ENCODE results near the gene PRKAR1A.

Gene PRKAR1A

GRCh38 chr17:68511254-68511670 is 968 bp upstream of the PRKAR1A start:
- H3K9me2 ChIP-seq (replicated peaks; ENCODE audit: insufficient read depth, low read length): no peaks in the 10 kb centered on the region

GRCh38 chr17:68511671-68512246 is 471 bp upstream of the PRKAR1A start:
- H3K27ac ChIP-seq (ENCODE audit: low read depth, low read length): peak overlapping the region; percentile 49
- H3K79me2 ChIP-seq (ENCODE audit: insufficient read depth, low read length): peaks cover 40% of the 10 kb centered on the region
- no peaks in the 10 kb centered on the region for H3K9me3 ChIP-seq (ENCODE audit: insufficient read depth, low read length)
- peak overlapping the region; percentile 88 for H2AFZ ChIP-seq (ENCODE audit: low read depth, low read length, severe bottlenecking)
- H3K4me2 ChIP-seq (ENCODE audit: low read depth, low read length, poor library complexity, severe bottlenecking): peak overlapping the region; percentile 85
- peaks cover 20% of the 10 kb centered on the region for H3K36me3 ChIP-seq (ENCODE audit: low read length)
- no peaks in the 10 kb centered on the region for H3K27me3 ChIP-seq (ENCODE audit: low read length)
- H4K20me1 ChIP-seq (ENCODE audit: low read depth, low read length): peaks cover 7% of the 10 kb centered on the region
- H3K4me3 ChIP-seq (ENCODE audit: insufficient read depth, low read length, poor library complexity, severe bottlenecking): peak overlapping the region; percentile 80
- peak overlapping the region; percentile 72 for H3K9ac ChIP-seq (ENCODE audit: low read length)
- 0 out of 2 replicates have a peak, but pooled peaks cover 4% of the 10 kb centered on the region for H3F3A ChIP-seq (ENCODE audit: insufficient read depth)
- no peaks in the 10 kb centered on the region for H3K9me2 ChIP-seq (replicated peaks; ENCODE audit: insufficient read depth, low read length)
- no peak for TF ChIP-seq CTCF (IDR thresholded peaks at IDR 0.05; ENCODE audit: insufficient read depth, low read length, poor library complexity, severe bottlenecking)
- no peak for TF ChIP-seq EZH2phosphoT487 (conservative IDR thresholded peaks at IDR 0.05; ENCODE audit: low read length)

More at GRCh38 chr17:68511254-68511670, 968 bp upstream of the PRKAR1A start:
- Histone ChIP-seq H3K36me3 (ENCODE audit: low read length) (peaks cover 16% of the 10 kb centered on the region), H3K4me3 (ENCODE audit: insufficient read depth, low read length, poor library complexity, severe bottlenecking) (peak overlapping the region; percentile 80), H3K27ac (ENCODE audit: low read depth, low read length) (no peak overlapping the region), H3K9ac (ENCODE audit: low read length) (peak overlapping the region; percentile 72), H3F3A (ENCODE audit: insufficient read depth) (0 out of 2 replicates have a peak, but pooled peaks cover 4% of the 10 kb centered on the region), H2AFZ (ENCODE audit: low read depth, low read length, severe bottlenecking) (peak overlapping the region; percentile 88), H3K27me3 (ENCODE audit: low read length) (no peaks in the 10 kb centered on the region), H3K79me2 (ENCODE audit: insufficient read depth, low read length) (peaks cover 36% of the 10 kb centered on the region), H4K20me1 (ENCODE audit: low read depth, low read length) (peaks cover 7% of the 10 kb centered on the region; the same call in 1 of the 2 replicates), H3K9me3 (ENCODE audit: insufficient read depth, low read length) (no peaks in the 10 kb centered on the region), H3K4me2 (ENCODE audit: low read depth, low read length, poor library complexity, severe bottlenecking) (peak overlapping the region; percentile 85)
- TF ChIP-seq EZH2phosphoT487 (conservative IDR thresholded peaks at IDR 0.05; ENCODE audit: low read length) (no peak), CTCF (IDR thresholded peaks at IDR 0.05; ENCODE audit: insufficient read depth, low read length, poor library complexity, severe bottlenecking) (no peak)

- Histone ChIP-seq H3K9ac (ENCODE audit: low read length) (peak overlapping the region; percentile 72), H3K4me3 (ENCODE audit: insufficient read depth, low read length, poor library complexity, severe bottlenecking) (peak overlapping the region; percentile 80), H3K9me3 (ENCODE audit: insufficient read depth, low read length) (no peaks in the 10 kb centered on the region), H4K20me1 (ENCODE audit: low read depth, low read length) (peaks cover 7% of the 10 kb centered on the region), H3K79me2 (ENCODE audit: insufficient read depth, low read length) (peaks cover 41% of the 10 kb centered on the region), H3K9me2 (replicated peaks; ENCODE audit: insufficient read depth, low read length) (no peaks in the 10 kb centered on the region), H3K36me3 (ENCODE audit: low read length) (peaks cover 25% of the 10 kb centered on the region), H3K27ac (ENCODE audit: low read depth, low read length) (peak overlapping the region; percentile 52), H3F3A (ENCODE audit: insufficient read depth) (0 out of 2 replicates have a peak, but pooled peaks cover 4% of the 10 kb centered on the region), H3K4me2 (ENCODE audit: low read depth, low read length, poor library complexity, severe bottlenecking) (peak overlapping the region; percentile 85), H3K27me3 (ENCODE audit: low read length) (no peaks in the 10 kb centered on the region), H2AFZ (ENCODE audit: low read depth, low read length, severe bottlenecking) (peak overlapping the region; percentile 88)
- TF ChIP-seq CTCF (IDR thresholded peaks at IDR 0.05; ENCODE audit: insufficient read depth, low read length, poor library complexity, severe bottlenecking) (no peak), EZH2phosphoT487 (conservative IDR thresholded peaks at IDR 0.05; ENCODE audit: low read length) (no peak)
These were observed 787 bp downstream of the PRKAR1A start for GRCh38 chr17:68512960-68513474.
